ENCODE results near the gene TRIM38.
"Not testable (repeated sequence)": the region's sequence is repeated elsewhere in the genome, so short reads cannot be mapped to it uniquely, and the experiment has no call there.

The TRIM38 gene

GRCh38 chr6:25962149-25963127, at the start of gene TRIM38:
TSS of gene TRIM38 (plus strand) at chr6:25962802. CDS start at chr6:25966523, 3,721 bp downstream.
- peak; percentile 10 to 34 for DNase-seq

GRCh38 chr6:25913741-25914140, 48.9 kb upstream of the TRIM38 start:
- no peak for DNase-seq

GRCh38 chr6:25916330-25916729, 46.3 kb upstream of the TRIM38 start:
- DNase-seq, result no peak

GRCh38 chr6:25916789-25917490, 45.7 kb upstream of the TRIM38 start:
- DNase-seq, result no peak

GRCh38 chr6:25918083-25918683, 44.4 kb upstream of the TRIM38 start:
- no peak for DNase-seq

- no peak for DNase-seq
These were observed 42.9 kb upstream of the TRIM38 start for GRCh38 chr6:25919657-25920056.

- no peak for DNase-seq
These were observed 40.9 kb upstream of the TRIM38 start for GRCh38 chr6:25921525-25922203.

GRCh38 chr6:25922301-25922700, 40.3 kb upstream of the TRIM38 start:
- DNase-seq, result no peak

- no peak for DNase-seq
These were observed 36.7 kb upstream of the TRIM38 start for GRCh38 chr6:25925876-25926275.

GRCh38 chr6:25927178-25927577, 35.4 kb upstream of the TRIM38 start:
- DNase-seq, result no peak

- no peak for DNase-seq
These were observed 34.8 kb upstream of the TRIM38 start for GRCh38 chr6:25927756-25928216.

- DNase-seq, result no peak
These were observed 33.9 kb upstream of the TRIM38 start for GRCh38 chr6:25928562-25929324.

- DNase-seq, result not testable (repeated sequence)
These were observed 32.8 kb upstream of the TRIM38 start for GRCh38 chr6:25929785-25930184.

- DNase-seq, result no peak
These were observed 31.8 kb upstream of the TRIM38 start, which contains the start of gene SLC17A2 for GRCh38 chr6:25930532-25931410. TSS of gene SLC17A2 (minus strand) at chr6:25930691. CDS start at chr6:25925796, 4,895 bp downstream.

- no peak for DNase-seq
These were observed 31.2 kb upstream of the TRIM38 start for GRCh38 chr6:25931411-25931709.

- no peak for DNase-seq
These were observed 28.4 kb upstream of the TRIM38 start for GRCh38 chr6:25934156-25934555.

GRCh38 chr6:25934735-25935313, 27.8 kb upstream of the TRIM38 start:
- DNase-seq, result no peak

GRCh38 chr6:25935953-25936352, 26.6 kb upstream of the TRIM38 start:
- DNase-seq, result no peak

- no peak for DNase-seq
These were observed 23.0 kb upstream of the TRIM38 start for GRCh38 chr6:25939593-25939992.

- peak in 1 of 2 donors; percentile 1 for DNase-seq
These were observed 19.9 kb upstream of the TRIM38 start for GRCh38 chr6:25942561-25943147.
